ENCODE results near the gene RAB18.

DNA sequence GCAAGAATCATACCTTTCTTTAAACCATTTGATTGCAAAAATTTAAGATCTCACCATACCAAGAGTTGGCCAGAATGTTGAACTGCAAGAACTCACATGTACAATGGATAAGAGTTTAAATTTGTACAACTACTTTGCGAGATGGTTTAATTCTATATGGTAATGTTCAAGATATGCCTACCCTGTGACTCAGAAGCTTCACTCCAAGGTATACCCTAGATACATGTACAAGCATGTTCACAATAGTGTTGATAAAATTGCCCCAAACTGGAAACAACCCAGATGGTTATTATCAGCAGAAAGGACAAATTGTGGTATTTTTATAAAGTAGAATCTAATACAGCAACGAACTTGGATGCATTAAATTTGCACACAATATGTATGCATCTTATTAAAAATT lies 25.1 kb upstream of the RAB18 start:
- TF ChIP-seq SP1 (IDR thresholded peaks at IDR 0.05) (no peak), L3MBTL2 (conservative IDR thresholded peaks at IDR 0.05) (no peak), FOXK2 (IDR thresholded peaks at IDR 0.05) (no peak), BHLHE40 (IDR thresholded peaks at IDR 0.05; ENCODE audit: borderline replicate concordance) (no peak), NFRKB (IDR thresholded peaks at IDR 0.05) (no peak), FOXA1 (IDR thresholded peaks at IDR 0.05) (no peak), FOXM1 (IDR thresholded peaks at IDR 0.05; ENCODE audit: borderline replicate concordance) (no peak)

Measured in HEK293T (cell line).